Fibroblast of upper back skin (primary cell): ENCODE results near the gene DNAH11.
"Not testable (repeated sequence)": the region's sequence is repeated elsewhere in the genome, so short reads cannot be mapped to it uniquely, and the experiment has no call there.

Experiments
- DNase-seq: peaks from one replicate; pipeline ENCODE4 v3.0.0-alpha.2; 2013

DNAH11 gene

GRCh38 chr7:21805791-21806190 is 263.0 kb downstream of the DNAH11 start:
- DNase-seq, result no peak

- DNase-seq, result no peak
These were observed 263.5 kb downstream of the DNAH11 start for GRCh38 chr7:21806388-21806787.

GRCh38 chr7:21819048-21819447 is 276.2 kb downstream of the DNAH11 start:
- DNase-seq, result no peak

GRCh38 chr7:21828841-21829240 is 286.0 kb downstream of the DNAH11 start:
- no peak for DNase-seq

GRCh38 chr7:21829731-21830130 is 286.9 kb downstream of the DNAH11 start:
- no peak for DNase-seq

GRCh38 chr7:21844742-21845141 is 301.9 kb downstream of the DNAH11 start:
- DNase-seq, result no peak

GRCh38 chr7:21850531-21851285 is 307.9 kb downstream of the DNAH11 start:
- peak; percentile 27 for DNase-seq

GRCh38 chr7:21851559-21851967 is 308.7 kb downstream of the DNAH11 start:
- DNase-seq, result no peak

GRCh38 chr7:21865631-21866204 is 322.9 kb downstream of the DNAH11 start:
- not testable (repeated sequence) for DNase-seq

- DNase-seq, result no peak
These were observed 323.9 kb downstream of the DNAH11 start for GRCh38 chr7:21866731-21867130.

GRCh38 chr7:21867226-21867625 is 324.4 kb downstream of the DNAH11 start:
- DNase-seq, result no peak

- no peak for DNase-seq
These were observed 325.2 kb downstream of the DNAH11 start for GRCh38 chr7:21867816-21868575.

- DNase-seq, result no peak
These were observed 325.7 kb downstream of the DNAH11 start for GRCh38 chr7:21868576-21868850.

- DNase-seq, result peak; percentile 13
These were observed 327.1 kb downstream of the DNAH11 start for GRCh38 chr7:21869785-21870402.

- DNase-seq, result no peak
These were observed 340.2 kb downstream of the DNAH11 start for GRCh38 chr7:21883069-21883468.

- not testable (repeated sequence) for DNase-seq
These were observed 340.7 kb downstream of the DNAH11 start for GRCh38 chr7:21883501-21883900.

GRCh38 chr7:21884496-21884895 is 341.7 kb downstream of the DNAH11 start:
- DNase-seq, result no peak

- no peak for DNase-seq
These were observed 343.6 kb downstream of the DNAH11 start for GRCh38 chr7:21886396-21886795.

GRCh38 chr7:21887353-21887752 is 344.5 kb downstream of the DNAH11 start:
- DNase-seq, result no peak

GRCh38 chr7:21887779-21888178 is 344.9 kb downstream of the DNAH11 start:
- no peak for DNase-seq

GRCh38 chr7:21891291-21891690 is 348.5 kb downstream of the DNAH11 start:
- no peak for DNase-seq

GRCh38 chr7:21893401-21893800 is 350.6 kb downstream of the DNAH11 start:
- no peak for DNase-seq

- no peak for DNase-seq
These were observed 355.6 kb downstream of the DNAH11 start for GRCh38 chr7:21898265-21898930.
